ENCODE results near the gene HTR4.

HTR4 gene

DNA sequence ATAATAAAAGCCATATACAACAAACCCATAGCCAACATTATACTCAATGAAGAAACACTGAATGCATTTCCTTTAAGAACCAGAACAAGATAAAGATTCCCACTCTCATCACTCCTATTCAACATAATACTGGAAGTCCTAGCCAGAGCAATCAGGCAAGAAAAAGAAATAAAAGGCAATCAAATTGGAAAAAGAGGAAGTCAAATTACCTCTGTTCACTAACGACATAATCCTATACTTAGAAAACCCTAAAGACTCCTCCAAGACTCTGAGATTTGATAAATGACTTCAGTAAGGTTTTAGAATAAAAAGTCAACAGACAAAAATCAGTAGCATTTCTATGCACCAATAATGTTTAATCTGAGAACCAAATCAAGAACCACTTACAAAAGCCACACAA is 36.6 kb upstream of the HTR4 start:
- no peak for DNase-seq (ENCODE audit: low read depth)
- TF ChIP-seq CTCF (conservative IDR thresholded peaks at IDR 0.05; ENCODE audit: low read depth, low read length) = no peak
- no peak overlapping the region for H3K4me3 ChIP-seq (ENCODE audit: low read length)

DNA sequence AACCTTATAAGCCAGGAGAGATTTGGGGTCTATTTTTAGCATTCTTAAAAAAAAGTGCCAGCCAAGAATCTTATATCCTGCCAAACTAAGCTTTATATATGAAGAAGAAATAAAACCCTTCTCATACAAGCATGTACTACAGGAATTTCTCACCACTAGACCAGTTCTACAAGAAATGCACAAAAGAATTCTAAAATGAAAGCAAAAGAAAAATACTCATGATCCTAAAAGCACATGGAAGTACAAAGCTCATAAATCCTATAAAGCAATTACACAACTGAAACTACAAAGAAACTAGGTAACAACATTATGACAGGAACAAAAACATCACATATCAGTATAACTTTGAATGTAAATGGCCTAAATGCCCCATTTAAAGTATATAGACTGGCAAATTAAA is 34.5 kb upstream of the HTR4 start:
- no peak for TF ChIP-seq CTCF (conservative IDR thresholded peaks at IDR 0.05; ENCODE audit: low read depth, low read length)
- no peak overlapping the region for H3K4me3 ChIP-seq (ENCODE audit: low read length)
- DNase-seq (ENCODE audit: low read depth) = no peak

- TF ChIP-seq CTCF (conservative IDR thresholded peaks at IDR 0.05; ENCODE audit: low read depth, low read length) = no peak
- no peak for DNase-seq (ENCODE audit: low read depth)
- no peak overlapping the region for H3K4me3 ChIP-seq (ENCODE audit: low read length)
These were observed 33.5 kb upstream of the HTR4 start for GRCh38 chr5:148687871-148688270.

DNA sequence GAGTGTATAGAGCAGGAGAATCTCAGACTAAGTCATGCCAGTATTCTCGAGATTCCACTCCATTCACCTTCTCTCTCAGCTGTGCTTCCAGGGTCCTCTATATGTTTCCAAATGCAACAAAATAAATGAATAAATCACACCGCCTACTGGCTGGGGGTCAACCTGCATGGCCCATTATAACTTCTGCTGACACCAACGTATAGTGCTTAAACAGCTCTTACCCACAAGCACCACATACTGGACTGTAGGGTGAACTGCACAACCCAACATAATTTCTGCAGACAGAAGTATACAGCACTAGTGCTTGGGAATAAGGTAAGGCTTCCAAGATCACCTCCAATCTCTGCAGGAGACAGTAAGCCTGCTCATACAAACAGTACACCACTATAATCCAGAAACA is 33.1 kb upstream of the HTR4 start:
- peak; percentile 75 for TF ChIP-seq CTCF (conservative IDR thresholded peaks at IDR 0.05; ENCODE audit: low read depth, low read length)
- H3K4me3 ChIP-seq (ENCODE audit: low read length) = no peak overlapping the region
- DNase-seq (ENCODE audit: low read depth) = peak; percentile 15

GRCh38 chr5:148686660-148687059 is 32.3 kb upstream of the HTR4 start:
- no peak for TF ChIP-seq CTCF (conservative IDR thresholded peaks at IDR 0.05; ENCODE audit: low read depth, low read length)
- H3K4me3 ChIP-seq (ENCODE audit: low read length) = no peak overlapping the region
- no peak for DNase-seq (ENCODE audit: low read depth)

- H3K4me3 ChIP-seq (ENCODE audit: low read length) = no peak overlapping the region
- no peak for TF ChIP-seq CTCF (conservative IDR thresholded peaks at IDR 0.05; ENCODE audit: low read depth, low read length)
- DNase-seq (ENCODE audit: low read depth) = no peak
These were observed 31.3 kb upstream of the HTR4 start for GRCh38 chr5:148685520-148686134.

DNA sequence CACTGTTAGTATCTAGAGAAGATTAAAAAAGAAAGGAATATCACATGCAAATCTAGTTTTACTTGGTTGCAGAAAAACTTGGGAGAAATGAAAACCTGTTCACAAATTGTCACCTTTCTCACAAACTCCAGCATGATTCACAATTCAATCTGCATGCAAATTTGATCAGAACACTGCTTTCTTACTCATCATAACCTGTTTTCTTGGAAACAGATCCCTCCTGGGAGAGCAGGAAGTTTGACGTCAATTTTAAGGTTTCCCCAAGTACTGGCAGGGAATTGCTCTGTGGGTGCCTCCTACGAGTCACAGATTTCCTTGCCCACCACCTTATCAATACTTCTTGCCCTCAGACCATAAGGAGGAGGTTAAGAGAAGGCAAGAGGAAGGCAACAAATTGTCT is 30.2 kb upstream of the HTR4 start:
- no peak for DNase-seq (ENCODE audit: low read depth)
- no peak overlapping the region for H3K4me3 ChIP-seq (ENCODE audit: low read length)
- TF ChIP-seq CTCF (conservative IDR thresholded peaks at IDR 0.05; ENCODE audit: low read depth, low read length) = no peak
